Measurements from ENCODE around the gene CD34. TPM values are rescaled to one million over a fixed set of nuclear protein-coding genes. Genes with fewer than 3 reads are reported as not detected.

The CD34 gene
- total RNA-seq, 1 donor from 2014 or later: 277 TPM

GRCh38 chr1:207854001-207854400 lies 56.9 kb downstream of the CD34 start:
- Mint-ChIP-seq H3K4me1 (ENCODE audit: unreplicated experiment) (peaks cover 62% of the 10 kb centered on the region), H3K27me3 (ENCODE audit: unreplicated experiment) (peaks cover 6% of the 10 kb centered on the region), H3K36me3 (ENCODE audit: low read depth, unreplicated experiment) (peaks cover 35% of the 10 kb centered on the region), H3K9me3 (ENCODE audit: unreplicated experiment) (no peaks in the 10 kb centered on the region), H3K4me3 (ENCODE audit: unreplicated experiment) (no peak overlapping the region), H3K27ac (ENCODE audit: unreplicated experiment) (peak overlapping the region; percentile 92)
- DNase-seq (ENCODE audit: low spot score): no peak
- no peak for TF ChIP-seq CTCF (IDR thresholded peaks at IDR 0.05; ENCODE audit: unreplicated experiment)

- Mint-ChIP-seq H3K36me3 (ENCODE audit: low read depth, unreplicated experiment) (peaks cover 37% of the 10 kb centered on the region), H3K4me1 (ENCODE audit: unreplicated experiment) (peaks cover 66% of the 10 kb centered on the region), H3K4me3 (ENCODE audit: unreplicated experiment) (no peak overlapping the region), H3K27ac (ENCODE audit: unreplicated experiment) (peak overlapping the region; percentile 92), H3K27me3 (ENCODE audit: unreplicated experiment) (peaks cover 6% of the 10 kb centered on the region), H3K9me3 (ENCODE audit: unreplicated experiment) (no peaks in the 10 kb centered on the region)
- TF ChIP-seq CTCF (IDR thresholded peaks at IDR 0.05; ENCODE audit: unreplicated experiment): no peak
- DNase-seq (ENCODE audit: low spot score): peak; percentile 44
Measured at GRCh38 chr1:207853372-207853757, 57.6 kb downstream of the CD34 start.

- H3K4me3 Mint-ChIP-seq (ENCODE audit: unreplicated experiment): peak overlapping the region; percentile 54
- H3K4me1 Mint-ChIP-seq (ENCODE audit: unreplicated experiment): peaks cover 72% of the 10 kb centered on the region
- H3K9me3 Mint-ChIP-seq (ENCODE audit: unreplicated experiment): no peaks in the 10 kb centered on the region
- H3K27me3 Mint-ChIP-seq (ENCODE audit: unreplicated experiment): peaks cover 6% of the 10 kb centered on the region
- DNase-seq (ENCODE audit: low spot score): peak; percentile 38
- H3K27ac Mint-ChIP-seq (ENCODE audit: unreplicated experiment): peak overlapping the region; percentile 92
- no peak for TF ChIP-seq CTCF (IDR thresholded peaks at IDR 0.05; ENCODE audit: unreplicated experiment)
- peaks cover 42% of the 10 kb centered on the region for H3K36me3 Mint-ChIP-seq (ENCODE audit: low read depth, unreplicated experiment)
Measured at GRCh38 chr1:207852576-207853371, 58.2 kb downstream of the CD34 start.

GRCh38 chr1:207851696-207852095 lies 59.2 kb downstream of the CD34 start:
- H3K27ac Mint-ChIP-seq (ENCODE audit: unreplicated experiment): peak overlapping the region; percentile 36
- H3K9me3 Mint-ChIP-seq (ENCODE audit: unreplicated experiment): no peaks in the 10 kb centered on the region
- H3K4me1 Mint-ChIP-seq (ENCODE audit: unreplicated experiment): peaks cover 66% of the 10 kb centered on the region
- DNase-seq (ENCODE audit: low spot score): no peak
- no peak for TF ChIP-seq CTCF (IDR thresholded peaks at IDR 0.05; ENCODE audit: unreplicated experiment)
- H3K4me3 Mint-ChIP-seq (ENCODE audit: unreplicated experiment): peak overlapping the region; percentile 44
- peaks cover 6% of the 10 kb centered on the region for H3K27me3 Mint-ChIP-seq (ENCODE audit: unreplicated experiment)
- H3K36me3 Mint-ChIP-seq (ENCODE audit: low read depth, unreplicated experiment): peaks cover 42% of the 10 kb centered on the region
